K562 (cell line): ENCODE results near the gene MED15. TPM values are rescaled to one million over a fixed set of nuclear protein-coding genes. Genes with fewer than 3 reads are reported as not detected.

Source experiments
- CSDE1 ChIP-seq, 2 experiments: fragments of 450-650 bp; IDR thresholded peaks; 2 replicates each; pipeline ENCODE4 v1.6.1; 2016; ENCODE audit warnings: mild to moderate bottlenecking in 1 of 2
- ETV5 ChIP-seq: sonication (generic); formaldehyde crosslinking; IDR thresholded peaks from 2 replicates; pipeline ENCODE4 v1.4.0; 2020; ENCODE audit warnings: low read depth, mild to moderate bottlenecking, missing genetic modification reagents
- GABPB2 ChIP-seq: fragments of 250-450 bp; sonication (Bioruptor Pico); conservative IDR thresholded peaks from 2 replicates; pipeline ENCODE4 v1.5.1; 2021; ENCODE audit warnings: mild to moderate bottlenecking
- HNRNPUL1 ChIP-seq: fragments of 200-400 bp; formaldehyde crosslinking; IDR thresholded peaks from 2 replicates; pipeline ENCODE4 v1.6.1; 2017; ENCODE audit warnings: low read length
- KDM2B ChIP-seq: fragments of 250-450 bp; sonication (Bioruptor Pico); IDR thresholded peaks from 2 replicates; pipeline ENCODE4 v1.8.0; 2021; ENCODE audit warnings: mild to moderate bottlenecking, moderate library complexity
- PTTG1 ChIP-seq: fragments of 450-650 bp; IDR thresholded peaks from 2 replicates; pipeline ENCODE4 v1.6.1; 2016; ENCODE audit warnings: low read depth, mild to moderate bottlenecking, missing genetic modification characterization, missing compliant biosample characterization
- TBP ChIP-seq: optimal IDR thresholded peaks from 2 replicates; pipeline ENCODE3; 2011; ENCODE audit warnings: low read depth, low read length, improper control_type of control experiment
- ZBTB17 ChIP-seq: fragments of 450-650 bp; formaldehyde crosslinking; IDR thresholded peaks from 2 replicates; pipeline ENCODE4 v1.4.0; 2020; ENCODE audit warnings: mild to moderate bottlenecking
- ZNF212 ChIP-seq: fragments of 450-650 bp; formaldehyde crosslinking; IDR thresholded peaks from 2 replicates; pipeline ENCODE4 v1.4.0; 2020; ENCODE audit warnings: mild to moderate bottlenecking
- ZNF282 ChIP-seq: sonication (generic); formaldehyde crosslinking; IDR thresholded peaks from 2 replicates; pipeline ENCODE4 v1.8.1; 2023; ENCODE audit warnings: missing genetic modification reagents
- ZNF764 ChIP-seq: fragments of 250-450 bp; sonication (Bioruptor Pico); IDR thresholded peaks from 2 replicates; pipeline ENCODE4 v1.4.0; 2020; ENCODE audit warnings: low read depth, mild to moderate bottlenecking, moderate library complexity
- polyA plus RNA-seq, 8 experiments: library from polyadenylated mRNA; depleted of rRNA in 4 of 8; stranded (reverse) in 5 of 8; unstranded in 3 of 8; fragments of >200 nt; fragmentation: Nextera tagmentation in 2 of 8; fragmentation: Illumina TruSeq in 1 of 8; extraction: Ambion mirVana in 2 of 8; extraction: Trizol in 1 of 8; gene quantifications; 2 replicates each; pipeline versions ENCODE4 v1.2.1 to v1.2.3, GENCODE V29; 2011 to 2014; ENCODE audit warnings: inconsistent platforms in 1 of 8, missing spikeins in 1 of 8
- total RNA-seq, 7 experiments: library from RNA; depleted of rRNA in 6 of 7; stranded (reverse); fragments of >200 nt in 6 of 7; fragmentation: Illumina TruSeq in 2 of 7; extraction: Trizol in 2 of 7; gene quantifications; 2 replicates each; pipeline versions ENCODE4 v1.2.1 to v1.2.3, GENCODE V29; 2011 to 2021; ENCODE audit warnings: low replicate concordance in 1 of 7
- TF ChIP-seq, protein P1 (sequence below), 2 experiments: fragments of 450-650 bp; IDR thresholded peaks; 2 replicates each; pipeline ENCODE4 v1.6.1; 2016
- TF ChIP-seq, protein P2 (sequence below): fragments of 450-650 bp; formaldehyde crosslinking; conservative IDR thresholded peaks from 2 replicates; pipeline ENCODE4 v1.4.0; 2022; ENCODE audit warnings: mild to moderate bottlenecking, missing genetic modification characterization

The MED15 gene
- total and polyA plus RNA-seq, 9 of the 15 experiments (the other 6 are each of a cell fraction or from before 2014, with no cell fraction given), result 4.0 to 271 (median 60.1) TPM

DNA sequence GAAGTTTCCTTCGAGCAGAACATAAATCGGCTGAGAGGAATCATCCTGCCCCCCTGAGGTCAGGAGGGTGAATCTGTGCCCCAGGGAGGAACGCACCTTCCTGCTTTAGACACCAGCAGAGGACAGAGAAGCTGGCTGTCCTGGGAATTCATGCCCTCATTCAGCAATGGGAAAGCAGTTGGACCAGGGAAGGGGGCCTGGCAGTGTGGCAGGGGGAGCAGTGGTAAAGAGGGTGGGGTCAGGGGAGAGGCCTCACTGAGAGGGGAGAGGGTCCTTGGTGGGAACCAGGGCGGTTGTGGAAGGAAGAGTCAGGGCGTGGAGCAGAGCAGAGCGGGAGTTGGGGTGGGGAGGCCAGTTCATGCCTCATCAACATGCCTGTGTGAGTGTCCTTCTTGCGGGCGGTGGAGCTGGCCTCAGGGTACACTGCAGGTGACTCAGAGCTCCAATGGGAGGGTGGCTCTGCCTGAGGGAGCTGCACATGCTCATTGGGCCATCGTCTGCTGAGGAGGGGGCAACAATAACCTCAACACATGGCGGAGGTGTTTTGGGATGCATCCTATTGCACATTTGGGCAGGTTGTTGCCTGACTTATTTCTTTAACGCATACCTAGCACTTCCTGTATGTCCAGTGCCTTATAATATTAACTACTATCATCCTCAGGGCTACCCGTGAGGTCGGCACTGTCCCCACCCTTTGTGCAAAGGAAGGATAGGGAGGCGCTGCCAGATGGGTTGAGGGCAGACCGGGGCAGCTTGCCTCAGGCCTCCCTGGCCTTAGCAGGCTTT lies 23.2 kb downstream of the MED15 start (continued):
- TF ChIP-seq, protein P1, sequence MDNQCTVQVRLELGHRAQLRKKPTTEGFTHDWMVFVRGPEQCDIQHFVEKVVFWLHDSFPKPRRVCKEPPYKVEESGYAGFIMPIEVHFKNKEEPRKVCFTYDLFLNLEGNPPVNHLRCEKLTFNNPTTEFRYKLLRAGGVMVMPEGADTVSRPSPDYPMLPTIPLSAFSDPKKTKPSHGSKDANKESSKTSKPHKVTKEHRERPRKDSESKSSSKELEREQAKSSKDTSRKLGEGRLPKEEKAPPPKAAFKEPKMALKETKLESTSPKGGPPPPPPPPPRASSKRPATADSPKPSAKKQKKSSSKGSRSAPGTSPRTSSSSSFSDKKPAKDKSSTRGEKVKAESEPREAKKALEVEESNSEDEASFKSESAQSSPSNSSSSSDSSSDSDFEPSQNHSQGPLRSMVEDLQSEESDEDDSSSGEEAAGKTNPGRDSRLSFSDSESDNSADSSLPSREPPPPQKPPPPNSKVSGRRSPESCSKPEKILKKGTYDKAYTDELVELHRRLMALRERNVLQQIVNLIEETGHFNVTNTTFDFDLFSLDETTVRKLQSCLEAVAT (IDR thresholded peaks at IDR 0.05), result no peak
- no peak for TF ChIP-seq CSDE1 (IDR thresholded peaks at IDR 0.05)
- no peak for TF ChIP-seq ETV5 (CRISPR knock-in tag)
- TF ChIP-seq PTTG1 (tag), result no peak
- no peak for TF ChIP-seq KDM2B
- no peak for TF ChIP-seq ZNF764 (CRISPR knock-in tag)
- no peak; the same call in 1 of the 2 replicates for TF ChIP-seq GABPB2 (CRISPR knock-in tag)
- TF ChIP-seq HNRNPUL1, result no peak
- no peak for TF ChIP-seq ZBTB17 (CRISPR knock-in tag)
- no peak for TF ChIP-seq ZNF282
- TF ChIP-seq ZNF212 (CRISPR knock-in tag), result no peak
- TF ChIP-seq, protein P2, sequence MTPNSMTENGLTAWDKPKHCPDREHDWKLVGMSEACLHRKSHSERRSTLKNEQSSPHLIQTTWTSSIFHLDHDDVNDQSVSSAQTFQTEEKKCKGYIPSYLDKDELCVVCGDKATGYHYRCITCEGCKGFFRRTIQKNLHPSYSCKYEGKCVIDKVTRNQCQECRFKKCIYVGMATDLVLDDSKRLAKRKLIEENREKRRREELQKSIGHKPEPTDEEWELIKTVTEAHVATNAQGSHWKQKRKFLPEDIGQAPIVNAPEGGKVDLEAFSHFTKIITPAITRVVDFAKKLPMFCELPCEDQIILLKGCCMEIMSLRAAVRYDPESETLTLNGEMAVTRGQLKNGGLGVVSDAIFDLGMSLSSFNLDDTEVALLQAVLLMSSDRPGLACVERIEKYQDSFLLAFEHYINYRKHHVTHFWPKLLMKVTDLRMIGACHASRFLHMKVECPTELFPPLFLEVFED (CRISPR knock-in tag), result peak; percentile 89; the same call in 1 of the 2 replicates
- no peak for TF ChIP-seq TBP
